GM12878 (cell line): ENCODE data around the gene LRRC10B. TPM values are rescaled to one million over a fixed set of nuclear protein-coding genes. Genes with fewer than 3 reads are reported as not detected.

Experiments used
- ATAC-seq: fragments of 200-7000 bp; cut with Tn5 transposase; 3 replicates; pipeline ENCODE4 v1.9.1; 2020; ENCODE audit warnings: mild to moderate bottlenecking, moderate library complexity
- BruUV-seq: library from RNA; stranded (reverse); fragments of 400-500 nt; replicated peaks from 2 replicates; lab custom pipeline; 2021; lab: Mats Ljungman, UMichigan
- CTCF ChIA-PET: fragments of 300-600 bp; sonication (Branson Sonifier 250); formaldehyde crosslinking; extraction: SDS; loops from one replicate; lab custom pipeline; 2021; ENCODE audit warnings: inconsistent platforms; lab: Yijun Ruan, JAX
- POLR2A ChIA-PET: fragments of 350-600 bp; formaldehyde crosslinking; extraction: SDS; loops from one replicate; lab custom pipeline; 2021; ENCODE audit warnings: inconsistent platforms; lab: Charles Lee
- RAD21 ChIA-PET: fragments of 300-600 bp; sonication (Branson Sonifier 250); formaldehyde crosslinking; loops from one replicate; lab custom pipeline; 2023; ENCODE audit warnings: antibody characterized with exemption; ENCODE audit not compliant: unreplicated experiment; lab: Charles Lee
- SMC1A ChIA-PET: fragments of 300-600 bp; sonication (Branson Sonifier 250); formaldehyde crosslinking; loops from one replicate; lab custom pipeline; 2023; ENCODE audit not compliant: unreplicated experiment, uncharacterized antibody; lab: Charles Lee
- DNase-seq: peaks from one replicate; pipeline ENCODE4 v3.0.0-alpha.2; 2011; ENCODE audit warnings: low read depth, low spot score
- FAIRE-seq: peaks from 3 replicates; lab custom pipeline; 2011; peaks lifted over from hg19 to GRCh38; lab: Jason Lieb, UNC
- H2AFZ ChIP-seq: 2 replicates; pipeline ENCODE4 v1.6.0; 2011; ENCODE audit warnings: low read depth, low read length, control low read depth; ENCODE audit not compliant: control insufficient read depth
- H3K27ac ChIP-seq: 2 replicates; pipeline ENCODE4 v1.5.1; 2011; ENCODE audit warnings: control low read depth; ENCODE audit not compliant: control insufficient read depth, insufficient read depth
- H3K27me3 ChIP-seq, 2 experiments: replicated peaks in 1 of 2; 2 replicates each; pipeline versions ENCODE4 v1.6.0 to v1.6.1; 2011; ENCODE audit warnings: low read length in 1 of 2; ENCODE audit not compliant: control insufficient read depth in 2 of 2, insufficient read depth in 2 of 2
- H3K36me3 ChIP-seq, 2 experiments: 2 replicates each; pipeline ENCODE4 v1.5.1; 2011; ENCODE audit warnings: low read length in 1 of 2; ENCODE audit not compliant: control insufficient read depth in 2 of 2, insufficient read depth in 2 of 2
- H3K4me1 ChIP-seq: 2 replicates; pipeline ENCODE4 v1.6.1; 2011; ENCODE audit warnings: mild to moderate bottlenecking, low read length, moderate library complexity, mixed read lengths; ENCODE audit not compliant: control insufficient read depth, insufficient read depth
- H3K4me2 ChIP-seq: 2 replicates; pipeline ENCODE4 v1.6.0; 2011; ENCODE audit warnings: control low read depth; ENCODE audit not compliant: control insufficient read depth, insufficient read depth
- H3K4me3 ChIP-seq: fragments of 200-600 bp; sonication (generic); 2 replicates; pipeline ENCODE4 v1.5.1; 2016
- H3K79me2 ChIP-seq: 2 replicates; pipeline ENCODE4 v1.6.0; 2011; ENCODE audit warnings: low read length; ENCODE audit not compliant: control insufficient read depth, insufficient read depth
- H3K9ac ChIP-seq: 2 replicates; pipeline ENCODE4 v1.8.0; 2011; ENCODE audit warnings: low read length, control low read depth, mixed read lengths; ENCODE audit not compliant: control insufficient read depth, insufficient read depth
- H3K9me3 ChIP-seq: replicated peaks from 3 replicates; pipeline ENCODE4 v1.5.1; 2011; ENCODE audit warnings: mild to moderate bottlenecking, low read length; ENCODE audit not compliant: control insufficient read depth, insufficient read depth
- H4K20me1 ChIP-seq: 2 replicates; pipeline ENCODE4 v1.6.0; 2011; ENCODE audit not compliant: control insufficient read depth, insufficient read depth
- ATF7 ChIP-seq: fragments of 450-650 bp; IDR thresholded peaks from 2 replicates; pipeline ENCODE4 v1.6.1; 2016; ENCODE audit warnings: low read depth, mild to moderate bottlenecking
- CBX5 ChIP-seq: sonication (generic); IDR thresholded peaks from 2 replicates; pipeline ENCODE4 v1.6.1; 2016; ENCODE audit warnings: low read depth, moderate library complexity, mild to moderate bottlenecking, inconsistent platforms
- EED ChIP-seq: sonication (generic); IDR thresholded peaks from 2 replicates; pipeline ENCODE4 v1.6.1; 2016; ENCODE audit warnings: antibody characterized with exemption, low read depth
- EGR1 ChIP-seq, 2 experiments: IDR thresholded peaks; 1 replicate in 1 of 2; 2 replicates in 1 of 2; pipeline ENCODE4 v1.6.1; 2011 to 2012; ENCODE audit warnings: low read depth in 2 of 2, low read length in 2 of 2, borderline replicate concordance in 1 of 2, mild to moderate bottlenecking in 1 of 2, moderate library complexity in 1 of 2
- IKZF2 ChIP-seq, 2 experiments: fragments of 450-650 bp; IDR thresholded peaks; 2 replicates each; pipeline ENCODE4 v1.6.1; 2017; ENCODE audit warnings: mild to moderate bottlenecking in 2 of 2, moderate library complexity in 2 of 2
- MAX ChIP-seq: IDR thresholded peaks from 2 replicates; pipeline ENCODE4 v1.6.1; 2012; ENCODE audit warnings: low read depth, low read length, improper control_type of control experiment
- MYC ChIP-seq: IDR thresholded peaks from 2 replicates; pipeline ENCODE4 v1.6.1; 2011; ENCODE audit warnings: mild to moderate bottlenecking, low read length, moderate library complexity, inconsistent platforms; ENCODE audit not compliant: insufficient read depth, insufficient replicate concordance, insufficient read length, severe bottlenecking
- RFX5 ChIP-seq: IDR thresholded peaks from 2 replicates; pipeline ENCODE4 v1.6.1; 2011; ENCODE audit warnings: low read depth, low read length, improper control_type of control experiment
- YY1 ChIP-seq: IDR thresholded peaks from 2 replicates; pipeline ENCODE4 v1.6.1; 2011; ENCODE audit warnings: low read depth, mild to moderate bottlenecking, low read length
- ZNF24 ChIP-seq: fragments of 450-650 bp; IDR thresholded peaks from 2 replicates; pipeline ENCODE4 v1.6.1; 2017; ENCODE audit warnings: antibody characterized with exemption, mild to moderate bottlenecking
- WGBS: methylation state at CpG from one replicate; pipeline ENCODE4 v1.1.6; 2016; ENCODE audit warnings: low lambda C conversion rate; ENCODE audit not compliant: insufficient replicate concordance, insufficient coverage; ENCODE audit errors: missing lambda C conversion rate; 5-methylcytosine and 5-hydroxymethylcytosine counted together
- in situ Hi-C: fragments of 300-500 bp; cut with MboI; formaldehyde crosslinking; loops from 9 replicates; pipeline ENCODE4 v1.14.3; 2018; ENCODE audit warnings: mixed read lengths
- intact Hi-C: fragments of 100-400 bp; cut with micrococcal nuclease; formaldehyde crosslinking; loops from one replicate; pipeline ENCODE4 v1.14.2; 2022; ENCODE audit not compliant: unreplicated experiment
- polyA plus RNA-seq, 11 experiments: library from polyadenylated mRNA; depleted of rRNA in 4 of 11; unstranded in 6 of 11; stranded (reverse) in 5 of 11; fragments of >200 nt; fragmentation: Nextera tagmentation in 4 of 11; fragmentation: Illumina TruSeq in 1 of 11; extraction: Ambion mirVana in 4 of 11; extraction: Trizol in 1 of 11; gene quantifications; 1 replicate in 1 of 11; 2 replicates in 10 of 11; pipeline versions ENCODE4 v1.2.1 to v1.2.3, GENCODE V29; 2011 to 2016; ENCODE audit warnings: inconsistent platforms in 2 of 11, missing spikeins in 2 of 11, low read depth in 1 of 11
- total RNA-seq, 4 experiments: library from RNA; depleted of rRNA in 3 of 4; stranded (reverse); fragments of >200 nt in 3 of 4; fragmentation: Illumina TruSeq in 1 of 4; extraction: Trizol in 1 of 4; gene quantifications; 2 replicates each; pipeline versions ENCODE4 v1.2.1 to v1.2.3, GENCODE V29; 2013 to 2021
- TF ChIP-seq, protein P1 (sequence below): fragments of 450-650 bp; IDR thresholded peaks from 2 replicates; pipeline ENCODE4 v1.6.1; 2014; ENCODE audit warnings: mild to moderate bottlenecking
- TF ChIP-seq, protein P2 (sequence below): fragments of 450-650 bp; formaldehyde crosslinking; IDR thresholded peaks from 2 replicates; pipeline ENCODE4 v1.4.0; 2022; ENCODE audit warnings: mild to moderate bottlenecking, moderate library complexity

LRRC10B gene
- total and polyA plus RNA-seq, 10 of the 15 experiments (the other 5 are each of a cell fraction or from before 2014, with no cell fraction given): not detected

GRCh38 chr11:61549177-61549576 is 40.6 kb downstream of the LRRC10B start:
- Histone ChIP-seq H3K4me1 (no peaks in the 10 kb centered on the region), H3K9ac (no peak overlapping the region), H3K27ac (no peak overlapping the region), H3K4me3 (no peak overlapping the region), H3K27me3 (no peaks in the 10 kb centered on the region; a peak in 4 of 4 replicates), H3K36me3 (no peaks in the 10 kb centered on the region), H2AFZ (no peak overlapping the region), H3K79me2 (no peaks in the 10 kb centered on the region), H3K9me3 (no peaks in the 10 kb centered on the region; the same call in 2 of the 3 replicates), H4K20me1 (no peaks in the 10 kb centered on the region), H3K4me2 (no peak overlapping the region)
- no TSS peak for BruUV-seq
- FAIRE-seq: no peak
- ChIA-PET POLR2A (no interaction called here), CTCF (interaction anchor here (0.6 kb wide), 1 partner anchor 106 kb away, joined by 3 read pairs; no protein-coding TSS in a partner anchor), RAD21 (no interaction called here), SMC1A (no interaction called here)
- intact Hi-C loops (no loop called here), in situ Hi-C loops (no loop called here)
- DNase-seq: no peak
- 22% methylated on average over 8 of the region's 8 CpGs for WGBS
- no peak for ATAC-seq
- TF ChIP-seq MAX (no peak), ZNF24 (no peak), RFX5 (no peak), EGR1 (IDR thresholded peaks at IDR 0.05; ENCODE audit: borderline replicate concordance in 1 of 2, low read depth in 2 of 2, low read length in 2 of 2) (no peak), MYC (no peak), IKZF2 (IDR thresholded peaks at IDR 0.05) (no peak), CBX5 (no peak), EED (no peak), YY1 (no peak), ATF7 (no peak)
- TF ChIP-seq, protein P1, sequence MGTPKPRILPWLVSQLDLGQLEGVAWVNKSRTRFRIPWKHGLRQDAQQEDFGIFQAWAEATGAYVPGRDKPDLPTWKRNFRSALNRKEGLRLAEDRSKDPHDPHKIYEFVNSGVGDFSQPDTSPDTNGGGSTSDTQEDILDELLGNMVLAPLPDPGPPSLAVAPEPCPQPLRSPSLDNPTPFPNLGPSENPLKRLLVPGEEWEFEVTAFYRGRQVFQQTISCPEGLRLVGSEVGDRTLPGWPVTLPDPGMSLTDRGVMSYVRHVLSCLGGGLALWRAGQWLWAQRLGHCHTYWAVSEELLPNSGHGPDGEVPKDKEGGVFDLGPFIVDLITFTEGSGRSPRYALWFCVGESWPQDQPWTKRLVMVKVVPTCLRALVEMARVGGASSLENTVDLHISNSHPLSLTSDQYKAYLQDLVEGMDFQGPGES: no peak
- TF ChIP-seq, protein P2, sequence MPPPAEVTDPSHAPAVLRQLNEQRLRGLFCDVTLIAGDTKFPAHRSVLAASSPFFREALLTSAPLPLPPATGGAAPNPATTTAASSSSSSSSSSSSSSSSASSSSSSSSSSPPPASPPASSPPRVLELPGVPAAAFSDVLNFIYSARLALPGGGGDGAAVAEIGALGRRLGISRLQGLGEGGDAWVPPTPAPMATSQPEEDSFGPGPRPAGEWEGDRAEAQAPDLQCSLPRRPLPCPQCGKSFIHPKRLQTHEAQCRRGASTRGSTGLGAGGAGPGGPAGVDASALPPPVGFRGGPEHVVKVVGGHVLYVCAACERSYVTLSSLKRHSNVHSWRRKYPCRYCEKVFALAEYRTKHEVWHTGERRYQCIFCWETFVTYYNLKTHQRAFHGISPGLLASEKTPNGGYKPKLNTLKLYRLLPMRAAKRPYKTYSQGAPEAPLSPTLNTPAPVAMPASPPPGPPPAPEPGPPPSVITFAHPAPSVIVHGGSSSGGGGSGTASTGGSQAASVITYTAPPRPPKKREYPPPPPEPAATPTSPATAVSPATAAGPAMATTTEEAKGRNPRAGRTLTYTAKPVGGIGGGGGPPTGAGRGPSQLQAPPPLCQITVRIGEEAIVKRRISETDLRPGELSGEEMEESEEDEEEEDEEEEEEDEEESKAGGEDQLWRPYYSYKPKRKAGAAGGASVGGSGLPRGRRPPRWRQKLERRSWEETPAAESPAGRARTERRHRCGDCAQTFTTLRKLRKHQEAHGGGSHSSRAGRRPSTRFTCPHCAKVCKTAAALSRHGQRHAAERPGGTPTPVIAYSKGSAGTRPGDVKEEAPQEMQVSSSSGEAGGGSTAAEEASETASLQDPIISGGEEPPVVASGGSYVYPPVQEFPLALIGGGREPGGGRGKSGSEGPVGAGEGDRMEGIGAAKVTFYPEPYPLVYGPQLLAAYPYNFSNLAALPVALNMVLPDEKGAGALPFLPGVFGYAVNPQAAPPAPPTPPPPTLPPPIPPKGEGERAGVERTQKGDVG (CRISPR knock-in tag): no peak
